ENCODE measurements around the gene TLL2.

TLL2 gene

DNA sequence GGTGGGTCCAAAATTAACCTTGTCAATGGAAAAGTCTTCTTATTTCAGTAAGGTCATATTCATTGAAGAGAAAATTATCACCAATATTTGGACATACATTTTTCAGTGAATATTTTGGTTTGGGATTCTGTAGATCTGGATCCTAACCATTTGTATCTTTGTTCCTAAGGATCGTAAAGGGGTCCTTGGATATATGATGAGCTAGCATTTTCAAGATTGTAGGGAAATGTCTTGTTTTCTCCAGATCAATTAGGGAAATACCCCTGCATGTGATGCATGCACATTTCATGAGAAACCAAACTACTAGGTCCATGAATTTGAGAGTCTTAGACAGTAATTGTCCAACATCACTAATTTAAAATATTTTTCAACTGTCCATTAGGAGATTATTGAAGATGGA, 191.5 kb downstream of the TLL2 start:
- in situ Hi-C loops (cut with MboI; ENCODE audit: low pct_unique_long_range_greater_than_20kb, low sequenced_read_pairs, unreplicated experiment) = no loop called here
- TF ChIP-seq, protein P1, sequence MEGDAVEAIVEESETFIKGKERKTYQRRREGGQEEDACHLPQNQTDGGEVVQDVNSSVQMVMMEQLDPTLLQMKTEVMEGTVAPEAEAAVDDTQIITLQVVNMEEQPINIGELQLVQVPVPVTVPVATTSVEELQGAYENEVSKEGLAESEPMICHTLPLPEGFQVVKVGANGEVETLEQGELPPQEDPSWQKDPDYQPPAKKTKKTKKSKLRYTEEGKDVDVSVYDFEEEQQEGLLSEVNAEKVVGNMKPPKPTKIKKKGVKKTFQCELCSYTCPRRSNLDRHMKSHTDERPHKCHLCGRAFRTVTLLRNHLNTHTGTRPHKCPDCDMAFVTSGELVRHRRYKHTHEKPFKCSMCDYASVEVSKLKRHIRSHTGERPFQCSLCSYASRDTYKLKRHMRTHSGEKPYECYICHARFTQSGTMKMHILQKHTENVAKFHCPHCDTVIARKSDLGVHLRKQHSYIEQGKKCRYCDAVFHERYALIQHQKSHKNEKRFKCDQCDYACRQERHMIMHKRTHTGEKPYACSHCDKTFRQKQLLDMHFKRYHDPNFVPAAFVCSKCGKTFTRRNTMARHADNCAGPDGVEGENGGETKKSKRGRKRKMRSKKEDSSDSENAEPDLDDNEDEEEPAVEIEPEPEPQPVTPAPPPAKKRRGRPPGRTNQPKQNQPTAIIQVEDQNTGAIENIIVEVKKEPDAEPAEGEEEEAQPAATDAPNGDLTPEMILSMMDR (IDR thresholded peaks at IDR 0.05; ENCODE audit: extremely low read depth, insufficient read depth, missing control alignments) = no peak
- no peak for DNase-seq (ENCODE audit: low spot score)

DNA sequence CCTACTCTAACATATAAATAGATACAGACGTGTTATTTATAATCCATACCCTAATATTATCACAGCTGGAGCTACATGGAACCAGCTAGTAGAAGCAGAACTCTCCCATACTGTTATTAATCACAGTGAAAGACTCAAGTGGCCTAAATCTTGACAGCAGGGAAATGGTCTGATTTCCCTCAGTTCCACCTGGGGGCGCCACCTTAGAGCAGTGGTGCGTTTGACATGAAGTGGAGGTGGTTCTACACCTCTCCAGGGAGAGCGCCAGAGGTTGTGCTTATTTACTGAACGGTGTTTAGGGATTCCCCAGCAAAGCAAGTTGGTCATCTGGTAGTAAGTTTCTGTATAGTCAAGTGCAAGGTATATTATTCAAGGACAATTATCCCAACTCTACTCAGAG, 191.9 kb downstream of the TLL2 start:
- in situ Hi-C loops (cut with MboI; ENCODE audit: low pct_unique_long_range_greater_than_20kb, low sequenced_read_pairs, unreplicated experiment) = no loop called here
- TF ChIP-seq, protein P1 (IDR thresholded peaks at IDR 0.05; ENCODE audit: extremely low read depth, insufficient read depth, missing control alignments) = peak; percentile 33
- DNase-seq (ENCODE audit: low spot score) = no peak

DNA sequence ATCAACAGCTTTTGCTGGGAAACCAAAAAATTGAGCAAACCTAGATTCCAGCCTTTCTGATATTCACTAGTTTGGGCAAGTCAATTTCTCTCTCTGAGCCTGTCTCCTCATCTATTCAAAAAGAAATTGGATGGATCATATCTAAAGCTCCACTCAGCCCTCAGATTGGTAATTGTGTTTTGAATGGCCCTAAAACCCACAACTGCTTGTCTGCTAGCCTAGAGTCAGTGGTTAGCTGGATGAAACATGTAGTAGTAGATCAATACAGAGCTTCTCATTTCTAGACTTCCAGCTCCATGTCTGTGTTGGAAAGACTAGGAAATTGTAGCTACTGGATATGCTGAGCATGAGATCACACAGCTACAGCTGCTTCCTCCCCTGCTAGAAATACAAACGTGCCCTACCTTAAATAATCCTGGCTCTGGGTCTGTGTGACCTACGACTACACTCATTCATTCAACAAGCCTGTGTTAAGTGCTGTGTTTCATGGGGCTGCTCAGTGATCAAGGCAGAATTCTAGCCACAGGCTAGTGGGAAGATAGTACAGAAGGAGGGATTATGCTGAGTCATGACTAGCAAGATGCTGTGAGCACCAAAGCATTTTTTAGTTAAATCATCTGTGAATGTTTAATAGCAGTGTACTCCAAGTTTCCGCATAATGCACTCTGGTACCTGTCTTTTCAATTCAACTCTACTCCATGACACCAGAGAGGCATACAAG, 193.8 kb downstream of the TLL2 start:
- TF ChIP-seq, protein P1 (IDR thresholded peaks at IDR 0.05; ENCODE audit: extremely low read depth, insufficient read depth, missing control alignments) = no peak
- in situ Hi-C loops (cut with MboI; ENCODE audit: low pct_unique_long_range_greater_than_20kb, low sequenced_read_pairs, unreplicated experiment) = no loop called here
- DNase-seq (ENCODE audit: low spot score) = no peak

DNA sequence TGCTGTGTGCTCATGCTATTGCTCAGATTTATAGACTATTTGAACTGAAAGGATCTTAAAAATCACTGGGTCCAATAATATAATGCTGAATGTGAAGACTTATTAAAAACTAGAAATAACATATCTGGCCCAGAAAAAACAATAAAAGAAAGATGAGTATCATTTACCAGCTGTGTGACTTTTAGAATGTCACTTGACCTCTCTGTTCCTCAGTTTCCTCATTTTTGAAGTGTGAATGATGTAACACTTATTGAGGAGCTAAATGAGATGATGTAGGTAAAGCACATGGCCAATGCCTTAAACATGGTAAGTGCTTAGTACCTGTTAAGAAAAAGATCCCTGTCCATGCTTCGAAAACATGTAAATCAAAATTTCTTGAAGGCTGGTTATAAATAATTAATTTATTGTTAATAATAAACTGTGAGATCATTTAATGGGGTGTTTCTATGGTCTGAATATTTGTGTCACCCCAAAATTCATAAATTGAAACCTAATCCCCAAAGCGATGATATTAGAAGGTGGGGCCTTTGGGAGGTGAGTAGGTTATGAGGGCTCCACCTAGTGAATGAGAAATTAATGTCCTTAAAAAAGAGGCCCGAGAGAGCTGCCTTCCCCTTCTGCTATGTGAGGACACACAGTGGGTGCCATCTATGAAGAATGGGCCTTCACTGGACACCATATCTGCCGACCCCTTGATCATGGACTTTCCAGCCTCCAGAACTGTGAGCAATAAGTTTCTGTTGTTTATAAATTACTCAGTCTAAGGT, 196.5 kb downstream of the TLL2 start:
- TF ChIP-seq, protein P1 (IDR thresholded peaks at IDR 0.05; ENCODE audit: extremely low read depth, insufficient read depth, missing control alignments) = no peak
- DNase-seq (ENCODE audit: low spot score) = no peak
- in situ Hi-C loops (cut with MboI; ENCODE audit: low pct_unique_long_range_greater_than_20kb, low sequenced_read_pairs, unreplicated experiment) = no loop called here
